GM12865 (cell line): ENCODE results near the gene ADD3.

ENCODE experiments used
- DNase-seq: peaks from one replicate; pipeline ENCODE4 v3.0.0; 2010; ENCODE audit warnings: low read depth
- H3K4me3 ChIP-seq: 2 replicates; pipeline ENCODE4 v1.5.1; 2011; ENCODE audit warnings: mild to moderate bottlenecking, low read depth, low read length, control low read depth
- TF ChIP-seq, protein P1 (sequence below): IDR thresholded peaks from 2 replicates; pipeline ENCODE4 v1.5.1; 2011; ENCODE audit warnings: low read length, control low read depth, low read depth, inconsistent platforms; ENCODE audit not compliant: insufficient read depth; ENCODE audit errors: missing control alignments

Gene ADD3

DNA sequence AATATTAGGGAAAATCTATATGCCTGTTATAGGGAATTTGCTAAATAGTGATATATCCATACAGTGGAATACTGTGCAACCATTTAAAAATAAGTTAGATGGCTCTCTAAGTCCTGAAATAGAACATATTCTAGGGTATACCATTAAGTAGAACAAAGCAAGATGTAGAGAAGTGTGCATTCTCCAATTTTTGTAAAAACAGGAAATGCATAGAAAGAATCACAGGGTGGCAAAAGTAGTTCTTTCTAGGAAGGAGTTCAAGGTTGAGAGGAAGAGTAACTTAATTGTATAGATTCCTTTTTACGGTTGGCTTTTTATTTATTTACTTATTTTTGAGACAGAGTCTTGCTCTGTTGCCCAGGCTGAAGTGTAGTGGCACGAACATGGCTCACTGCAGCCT lies 43.7 kb downstream of the ADD3 start:
- H3K4me3 ChIP-seq = no peak overlapping the region
- DNase-seq = no peak
- TF ChIP-seq, protein P1, sequence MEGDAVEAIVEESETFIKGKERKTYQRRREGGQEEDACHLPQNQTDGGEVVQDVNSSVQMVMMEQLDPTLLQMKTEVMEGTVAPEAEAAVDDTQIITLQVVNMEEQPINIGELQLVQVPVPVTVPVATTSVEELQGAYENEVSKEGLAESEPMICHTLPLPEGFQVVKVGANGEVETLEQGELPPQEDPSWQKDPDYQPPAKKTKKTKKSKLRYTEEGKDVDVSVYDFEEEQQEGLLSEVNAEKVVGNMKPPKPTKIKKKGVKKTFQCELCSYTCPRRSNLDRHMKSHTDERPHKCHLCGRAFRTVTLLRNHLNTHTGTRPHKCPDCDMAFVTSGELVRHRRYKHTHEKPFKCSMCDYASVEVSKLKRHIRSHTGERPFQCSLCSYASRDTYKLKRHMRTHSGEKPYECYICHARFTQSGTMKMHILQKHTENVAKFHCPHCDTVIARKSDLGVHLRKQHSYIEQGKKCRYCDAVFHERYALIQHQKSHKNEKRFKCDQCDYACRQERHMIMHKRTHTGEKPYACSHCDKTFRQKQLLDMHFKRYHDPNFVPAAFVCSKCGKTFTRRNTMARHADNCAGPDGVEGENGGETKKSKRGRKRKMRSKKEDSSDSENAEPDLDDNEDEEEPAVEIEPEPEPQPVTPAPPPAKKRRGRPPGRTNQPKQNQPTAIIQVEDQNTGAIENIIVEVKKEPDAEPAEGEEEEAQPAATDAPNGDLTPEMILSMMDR = no peak

DNA sequence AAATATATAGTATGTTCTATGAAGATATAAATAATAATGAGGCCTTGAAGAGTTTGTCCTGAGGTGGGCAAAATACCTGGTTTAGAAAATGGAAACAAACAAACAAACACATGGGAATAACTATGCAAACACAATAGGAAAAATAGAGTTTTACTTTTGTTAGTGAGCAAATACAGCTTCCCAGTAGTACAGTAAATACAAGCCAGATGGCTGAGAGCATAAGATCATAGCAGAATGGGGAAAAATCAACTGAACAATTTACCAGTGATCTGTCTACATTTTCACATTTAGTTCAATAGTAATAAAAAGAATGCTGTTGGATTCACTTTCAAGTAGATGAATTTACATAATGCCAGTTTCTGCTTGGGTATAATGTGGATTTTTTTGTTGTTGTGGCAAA lies 45.1 kb downstream of the ADD3 start:
- TF ChIP-seq, protein P1 = no peak
- DNase-seq = no peak
- no peak overlapping the region for H3K4me3 ChIP-seq

DNA sequence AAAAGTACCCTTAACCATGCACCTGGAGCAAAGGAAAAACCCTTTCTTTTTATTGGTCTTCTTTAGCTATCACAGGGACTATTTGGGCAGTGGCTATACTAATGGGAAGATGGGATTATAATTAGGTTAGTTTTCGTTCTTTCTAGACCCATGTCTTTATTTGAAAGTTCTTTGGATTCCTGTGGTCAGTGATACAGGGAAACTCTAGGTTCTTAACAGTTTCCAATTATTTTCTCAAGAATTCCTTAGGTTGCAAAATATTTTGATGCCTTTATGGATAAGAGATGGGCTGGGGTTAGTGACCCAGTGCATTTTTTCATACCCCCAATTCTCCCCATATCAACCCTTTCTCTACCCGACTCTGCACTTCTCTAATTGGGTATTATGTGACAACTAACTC lies 49.0 kb downstream of the ADD3 start:
- DNase-seq = no peak
- H3K4me3 ChIP-seq = no peak overlapping the region
- TF ChIP-seq, protein P1 = no peak

DNA sequence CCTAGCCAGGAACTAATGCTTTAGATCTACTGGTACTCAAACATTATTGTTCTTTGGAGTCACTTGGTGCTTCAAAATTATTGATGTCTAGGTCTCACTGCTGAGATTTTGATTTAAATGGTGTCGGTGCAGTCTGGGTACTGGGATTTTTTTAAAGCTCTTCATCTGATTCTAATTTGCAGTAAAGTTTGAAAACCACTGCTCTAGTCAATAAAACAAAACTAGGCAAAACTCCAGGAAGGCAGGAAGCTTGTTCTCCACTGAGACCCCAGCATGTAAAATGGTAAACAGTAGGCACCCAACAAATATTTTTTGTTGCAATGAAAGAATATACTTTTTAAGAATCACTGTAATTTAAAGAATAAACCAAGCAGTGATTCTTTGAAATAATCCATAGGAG lies 49.7 kb downstream of the ADD3 start:
- no peak overlapping the region for H3K4me3 ChIP-seq
- TF ChIP-seq, protein P1 = no peak
- DNase-seq = no peak

DNA sequence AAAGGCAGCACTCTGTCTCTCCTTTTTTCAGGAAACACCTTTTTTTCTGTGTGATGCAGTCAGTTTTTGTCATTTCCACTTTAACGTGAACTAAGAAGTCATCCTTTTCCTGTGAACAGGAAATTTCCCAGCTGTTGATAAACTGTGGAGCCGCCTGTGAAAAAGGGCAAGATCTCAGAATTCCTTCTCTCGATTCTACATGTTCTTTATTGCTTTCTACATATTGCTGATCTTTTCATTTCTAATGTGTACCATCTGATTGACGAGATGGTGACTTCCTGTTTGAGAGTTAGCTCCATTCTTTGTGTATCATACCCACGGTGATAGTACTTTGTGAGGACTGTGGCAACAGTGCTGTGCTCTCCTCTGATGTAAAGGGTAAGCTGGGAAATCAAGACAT lies 50.4 kb downstream of the ADD3 start:
- TF ChIP-seq, protein P1 = no peak
- DNase-seq = no peak
- H3K4me3 ChIP-seq = peak overlapping the region; percentile 43

DNA sequence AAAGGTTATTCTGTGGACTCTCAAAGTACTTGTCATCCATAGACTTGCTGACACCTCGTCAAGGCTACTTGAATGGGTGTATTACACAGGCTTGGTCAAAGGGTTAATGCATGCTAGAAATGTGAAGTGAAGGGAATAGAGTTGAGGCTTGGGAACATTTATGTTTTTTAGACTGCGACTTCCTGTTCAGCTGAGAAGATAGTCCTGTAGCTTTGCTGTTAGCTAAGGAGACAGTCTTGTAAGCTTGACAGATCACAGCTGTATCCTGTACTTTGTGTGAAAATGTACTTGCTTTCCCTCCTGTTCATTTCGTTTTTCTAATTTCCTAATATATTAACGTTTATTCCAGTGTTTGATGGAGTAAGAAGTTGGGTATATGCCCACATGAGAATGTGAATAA lies 52.1 kb downstream of the ADD3 start:
- DNase-seq = no peak
- TF ChIP-seq, protein P1 = no peak
- H3K4me3 ChIP-seq = no peak overlapping the region

DNA sequence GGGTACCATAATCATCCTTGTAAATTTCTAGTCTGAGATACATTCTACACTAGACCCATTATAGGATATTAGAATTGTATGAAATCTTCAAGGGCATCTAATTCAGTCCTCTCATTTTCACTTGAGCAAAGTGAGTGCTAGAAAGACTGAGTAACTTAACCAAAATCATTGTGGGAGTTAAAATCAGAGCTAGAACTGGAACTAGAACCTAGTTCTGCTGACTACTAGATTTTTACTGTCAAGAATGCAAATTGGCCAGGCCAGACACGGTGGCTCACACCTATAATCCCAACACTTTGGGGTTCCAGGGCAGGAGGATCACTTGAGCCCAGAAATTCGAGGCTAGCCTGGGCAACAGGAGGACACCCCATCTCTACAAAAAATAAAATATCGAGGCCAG lies 53.9 kb downstream of the ADD3 start:
- TF ChIP-seq, protein P1 = no peak
- no peak overlapping the region for H3K4me3 ChIP-seq
- no peak for DNase-seq
